ENCODE results near the gene TXNRD2.

GRCh38 chr22:19892925-19893324, 48.7 kb downstream of the TXNRD2 start:
- no peak for TF ChIP-seq CTCF (IDR thresholded peaks at IDR 0.05)
- no peak for TF ChIP-seq POLR2A (IDR thresholded peaks at IDR 0.05)
- TF ChIP-seq EP300 (IDR thresholded peaks at IDR 0.05) = no peak
